K562 (cell line): ENCODE measurements around the gene GNB2. TPM values are rescaled to one million over a fixed set of nuclear protein-coding genes. Genes with fewer than 3 reads are reported as not detected.

Experiments used
- MXI1 ChIP-seq: IDR thresholded peaks from 2 replicates; pipeline ENCODE4 v1.6.1; 2011; ENCODE audit warnings: low read depth, mild to moderate bottlenecking, improper control_type of control experiment, low read length
- PCBP1 ChIP-seq: fragments of 200-400 bp; formaldehyde crosslinking; IDR thresholded peaks from 2 replicates; pipeline ENCODE4 v1.6.1; 2018; ENCODE audit warnings: mild to moderate bottlenecking, low read depth, low read length; ENCODE audit not compliant: poor library complexity, severe bottlenecking
- RB1 ChIP-seq: fragments of 450-650 bp; IDR thresholded peaks from 2 replicates; pipeline ENCODE4 v1.6.1; 2017; ENCODE audit warnings: low read depth, mild to moderate bottlenecking
- TCFL5 ChIP-seq: fragments of 250-450 bp; sonication (Bioruptor Pico); conservative IDR thresholded peaks from 2 replicates; pipeline ENCODE4 v1.6.1; 2021; ENCODE audit warnings: mild to moderate bottlenecking, moderate library complexity, matching md5 sums
- XRCC5 ChIP-seq: fragments of 200-400 bp; formaldehyde crosslinking; IDR thresholded peaks from 2 replicates; pipeline ENCODE4 v1.6.1; 2017; ENCODE audit warnings: low read depth, mild to moderate bottlenecking, low read length
- ZKSCAN3 ChIP-seq: fragments of 250-450 bp; sonication (Bioruptor Pico); IDR thresholded peaks from 2 replicates; pipeline ENCODE4 v1.4.0; 2020
- polyA plus RNA-seq, 8 experiments: library from polyadenylated mRNA; depleted of rRNA in 4 of 8; stranded (reverse) in 5 of 8; unstranded in 3 of 8; fragments of >200 nt; fragmentation: Nextera tagmentation in 2 of 8; fragmentation: Illumina TruSeq in 1 of 8; extraction: Ambion mirVana in 2 of 8; extraction: Trizol in 1 of 8; gene quantifications; 2 replicates each; pipeline versions ENCODE4 v1.2.1 to v1.2.3, GENCODE V29; 2011 to 2014; ENCODE audit warnings: inconsistent platforms in 1 of 8, missing spikeins in 1 of 8
- total RNA-seq, 7 experiments: library from RNA; depleted of rRNA in 6 of 7; stranded (reverse); fragments of >200 nt in 6 of 7; fragmentation: Illumina TruSeq in 2 of 7; extraction: Trizol in 2 of 7; gene quantifications; 2 replicates each; pipeline versions ENCODE4 v1.2.1 to v1.2.3, GENCODE V29; 2011 to 2021; ENCODE audit warnings: low replicate concordance in 1 of 7
- TF ChIP-seq, protein P1 (sequence below): fragments of 450-650 bp; IDR thresholded peaks from 2 replicates; pipeline ENCODE4 v1.6.1; 2016; ENCODE audit warnings: antibody characterized with exemption
- TF ChIP-seq, protein P2 (sequence below): sonication (generic); formaldehyde crosslinking; IDR thresholded peaks from 2 replicates; pipeline ENCODE4 v1.8.1; 2023; ENCODE audit warnings: mild to moderate bottlenecking, missing genetic modification reagents
- TF ChIP-seq, protein P3 (sequence below): fragments of 250-450 bp; sonication (Bioruptor Pico); IDR thresholded peaks from 2 replicates; pipeline ENCODE4 v1.9.0; 2021; ENCODE audit warnings: mild to moderate bottlenecking

Gene GNB2
- total and polyA plus RNA-seq, 9 of the 15 experiments (the other 6 are each of a cell fraction or from before 2014, with no cell fraction given) = 0.65 to 320 (median 104) TPM

DNA sequence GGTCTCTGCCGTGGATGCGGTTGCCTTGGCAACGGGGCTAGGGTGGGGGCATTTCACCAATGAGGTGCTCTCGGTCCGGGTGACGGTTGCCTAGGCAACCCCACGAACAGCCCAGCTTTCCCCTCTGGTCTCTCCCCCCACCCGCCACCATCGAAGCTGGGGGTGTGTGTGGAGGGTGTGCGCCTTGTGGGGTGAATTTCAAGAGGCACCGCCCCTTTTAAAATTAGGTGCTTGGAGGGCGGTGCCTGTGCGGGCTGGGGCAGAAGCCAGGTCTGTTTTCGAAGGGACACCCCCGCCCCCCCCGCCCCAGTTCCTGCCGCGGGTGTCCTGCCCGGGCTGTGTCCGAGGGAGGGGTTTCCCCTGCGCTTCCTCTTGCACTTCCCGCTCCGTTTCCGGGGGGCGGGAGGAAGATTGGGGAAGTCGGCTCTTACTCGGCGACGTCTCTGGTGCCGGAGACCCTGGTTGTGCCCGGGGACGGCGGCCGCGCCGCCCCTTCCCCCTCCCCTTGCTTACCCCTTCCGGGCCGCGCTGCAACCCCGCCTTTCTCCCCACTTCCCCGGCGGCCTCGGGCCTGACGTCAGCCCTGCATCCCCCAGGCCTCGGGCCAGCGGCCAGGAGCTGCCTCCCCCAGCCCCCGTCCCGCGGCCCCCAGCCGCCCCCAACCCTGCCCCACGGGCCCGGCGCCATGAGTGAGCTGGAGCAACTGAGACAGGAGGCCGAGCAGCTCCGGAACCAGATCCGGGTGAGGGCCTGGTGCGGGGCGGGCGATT, 2.2 kb downstream of the GNB2 start (continued):
- TF ChIP-seq TCFL5 (CRISPR knock-in tag) = no peak
- 0 out of 2 replicates have a peak, but pooled peaks have one; percentile 24 for TF ChIP-seq XRCC5
- TF ChIP-seq RB1 = no peak; the same call in 1 of the 2 replicates
- TF ChIP-seq PCBP1 = peak; percentile 54
- TF ChIP-seq, protein P1, sequence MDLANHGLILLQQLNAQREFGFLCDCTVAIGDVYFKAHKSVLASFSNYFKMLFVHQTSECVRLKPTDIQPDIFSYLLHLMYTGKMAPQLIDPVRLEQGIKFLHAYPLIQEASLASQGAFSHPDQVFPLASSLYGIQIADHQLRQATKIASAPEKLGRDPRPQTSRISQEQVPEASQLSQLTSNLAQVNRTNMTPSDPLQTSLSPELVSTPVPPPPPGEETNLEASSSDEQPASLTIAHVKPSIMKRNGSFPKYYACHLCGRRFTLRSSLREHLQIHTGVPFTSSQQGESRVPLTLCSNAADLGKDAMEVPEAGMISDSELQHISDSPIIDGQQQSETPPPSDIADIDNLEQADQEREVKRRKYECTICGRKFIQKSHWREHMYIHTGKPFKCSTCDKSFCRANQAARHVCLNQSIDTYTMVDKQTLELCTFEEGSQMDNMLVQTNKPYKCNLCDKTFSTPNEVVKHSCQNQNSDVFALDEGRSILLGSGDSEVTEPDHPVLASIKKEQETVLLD = no peak
- TF ChIP-seq ZKSCAN3 = no peak
- TF ChIP-seq, protein P2, sequence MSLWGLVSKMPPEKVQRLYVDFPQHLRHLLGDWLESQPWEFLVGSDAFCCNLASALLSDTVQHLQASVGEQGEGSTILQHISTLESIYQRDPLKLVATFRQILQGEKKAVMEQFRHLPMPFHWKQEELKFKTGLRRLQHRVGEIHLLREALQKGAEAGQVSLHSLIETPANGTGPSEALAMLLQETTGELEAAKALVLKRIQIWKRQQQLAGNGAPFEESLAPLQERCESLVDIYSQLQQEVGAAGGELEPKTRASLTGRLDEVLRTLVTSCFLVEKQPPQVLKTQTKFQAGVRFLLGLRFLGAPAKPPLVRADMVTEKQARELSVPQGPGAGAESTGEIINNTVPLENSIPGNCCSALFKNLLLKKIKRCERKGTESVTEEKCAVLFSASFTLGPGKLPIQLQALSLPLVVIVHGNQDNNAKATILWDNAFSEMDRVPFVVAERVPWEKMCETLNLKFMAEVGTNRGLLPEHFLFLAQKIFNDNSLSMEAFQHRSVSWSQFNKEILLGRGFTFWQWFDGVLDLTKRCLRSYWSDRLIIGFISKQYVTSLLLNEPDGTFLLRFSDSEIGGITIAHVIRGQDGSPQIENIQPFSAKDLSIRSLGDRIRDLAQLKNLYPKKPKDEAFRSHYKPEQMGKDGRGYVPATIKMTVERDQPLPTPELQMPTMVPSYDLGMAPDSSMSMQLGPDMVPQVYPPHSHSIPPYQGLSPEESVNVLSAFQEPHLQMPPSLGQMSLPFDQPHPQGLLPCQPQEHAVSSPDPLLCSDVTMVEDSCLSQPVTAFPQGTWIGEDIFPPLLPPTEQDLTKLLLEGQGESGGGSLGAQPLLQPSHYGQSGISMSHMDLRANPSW = no peak
- TF ChIP-seq, protein P3, sequence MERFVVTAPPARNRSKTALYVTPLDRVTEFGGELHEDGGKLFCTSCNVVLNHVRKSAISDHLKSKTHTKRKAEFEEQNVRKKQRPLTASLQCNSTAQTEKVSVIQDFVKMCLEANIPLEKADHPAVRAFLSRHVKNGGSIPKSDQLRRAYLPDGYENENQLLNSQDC = no peak
- peak; percentile 92 for TF ChIP-seq MXI1
